ENCODE data around the gene VPS54.

Gene VPS54

GRCh38 chr2:63926815-63927214 lies 92.4 kb downstream of the VPS54 start:
- DNase-seq (ENCODE audit: low read depth in 2 of 2): no peak

- no peak for DNase-seq (ENCODE audit: low read depth in 2 of 2)
Measured at GRCh38 chr2:63914311-63914710, 104.9 kb downstream of the VPS54 start.

DNA sequence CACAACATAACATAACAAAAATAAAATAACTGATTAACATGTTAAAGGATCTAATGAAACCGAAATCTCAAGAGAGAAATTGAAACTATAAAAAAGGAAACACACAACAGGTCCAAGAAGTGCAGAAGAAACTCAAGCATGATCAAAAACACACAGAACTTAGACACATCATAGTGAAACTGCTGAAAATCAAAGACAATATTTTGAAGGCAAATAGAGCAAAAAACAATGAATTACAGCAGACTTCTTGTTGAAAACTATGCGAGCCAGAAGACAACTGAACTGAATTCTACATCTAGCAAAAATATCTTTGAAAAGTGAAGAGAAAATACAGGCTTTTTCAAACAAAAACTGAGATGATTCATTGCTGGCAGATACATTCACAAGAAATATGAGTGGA lies 116.2 kb downstream of the VPS54 start:
- no peak for DNase-seq (ENCODE audit: low read depth in 2 of 2)

GRCh38 chr2:63902149-63902548 lies 117.1 kb downstream of the VPS54 start:
- DNase-seq (ENCODE audit: low read depth in 2 of 2): no peak

DNA sequence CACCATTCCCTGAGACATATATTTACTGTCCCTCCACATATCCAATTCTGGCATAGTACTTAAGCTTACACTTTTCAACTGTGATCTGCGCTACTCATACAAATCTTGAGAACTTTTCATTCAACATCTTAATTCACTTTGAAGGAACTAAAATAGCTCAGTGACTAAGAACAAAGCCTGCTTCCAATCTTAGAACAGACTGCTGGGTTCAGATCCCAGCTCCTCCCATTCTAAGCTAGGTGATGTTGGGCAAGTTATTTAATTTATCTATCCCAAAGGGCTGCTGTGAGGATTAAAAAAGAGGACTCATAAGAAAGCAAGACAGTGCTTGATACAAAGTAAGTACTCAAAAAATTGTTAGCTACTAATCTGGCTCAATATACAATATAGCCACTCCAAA lies 119.6 kb downstream of the VPS54 start:
- no peak for DNase-seq (ENCODE audit: low read depth in 2 of 2)

DNA sequence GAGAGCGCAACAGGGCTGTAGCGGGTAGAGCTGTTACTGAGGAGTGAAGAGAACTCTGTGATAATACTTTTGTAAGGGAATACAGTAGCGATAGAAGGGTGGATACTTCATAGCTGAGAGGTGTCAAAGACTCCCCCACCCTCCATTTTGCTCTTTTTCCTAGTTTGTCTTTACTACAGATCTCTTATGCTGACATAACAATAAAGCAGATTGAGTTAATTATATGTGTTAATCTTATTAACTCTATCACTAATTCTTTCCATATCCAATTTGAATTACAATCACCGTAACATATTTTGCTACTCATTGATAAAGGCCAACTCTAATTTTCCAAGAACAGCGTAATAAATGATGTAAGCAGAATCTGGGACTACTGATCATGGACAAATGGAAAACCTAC lies 120.4 kb downstream of the VPS54 start:
- DNase-seq (ENCODE audit: low read depth in 2 of 2): no peak

DNA sequence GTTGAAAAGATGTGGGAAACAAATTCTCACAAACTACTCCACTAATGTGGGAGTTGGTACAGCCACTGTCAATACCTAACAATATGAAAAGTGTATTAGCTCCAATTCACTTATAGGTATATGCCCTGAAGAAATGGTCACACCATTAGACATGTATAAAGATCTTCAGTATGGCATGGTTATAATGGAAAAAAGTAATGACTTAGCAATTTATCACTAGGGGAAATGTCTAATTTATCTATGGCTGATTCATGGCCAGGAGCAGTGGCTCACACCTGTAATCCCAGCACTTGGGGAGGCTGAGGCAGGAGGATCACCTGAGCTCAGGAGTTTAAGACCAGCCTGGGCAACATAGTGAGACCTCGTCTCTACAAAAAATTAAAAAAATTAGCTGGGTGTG lies 125.1 kb downstream of the VPS54 start:
- DNase-seq (ENCODE audit: low read depth in 2 of 2): no peak

GRCh38 chr2:63893163-63893562 lies 126.1 kb downstream of the VPS54 start:
- DNase-seq (ENCODE audit: low read depth in 2 of 2): no peak

DNA sequence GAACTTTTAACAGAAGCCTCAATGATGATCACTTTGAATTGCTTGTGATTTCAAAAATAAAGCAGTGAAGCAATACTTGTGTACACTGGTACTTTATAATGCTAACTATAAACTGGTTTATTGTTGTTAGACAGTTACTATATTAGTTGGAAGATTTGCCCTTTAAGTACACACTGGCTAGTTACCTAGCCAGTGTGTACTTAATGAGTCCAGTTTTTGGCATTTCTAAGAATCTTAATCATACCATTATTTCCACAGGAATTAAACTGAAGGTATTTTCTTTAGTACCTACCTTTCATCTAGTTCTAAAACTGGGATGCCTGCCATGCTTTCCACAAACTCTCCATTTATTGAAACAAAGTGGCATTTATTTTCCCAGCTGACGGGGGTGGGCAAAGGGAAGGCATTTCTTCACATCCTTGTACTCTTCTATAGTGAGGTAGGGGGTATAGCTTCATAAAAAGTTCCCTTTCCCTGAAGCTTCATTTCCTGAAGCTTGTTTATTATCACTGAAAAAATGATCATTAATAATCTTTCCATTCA lies 127.7 kb downstream of the VPS54 start:
- DNase-seq (ENCODE audit: low read depth in 2 of 2): no peak

DNA sequence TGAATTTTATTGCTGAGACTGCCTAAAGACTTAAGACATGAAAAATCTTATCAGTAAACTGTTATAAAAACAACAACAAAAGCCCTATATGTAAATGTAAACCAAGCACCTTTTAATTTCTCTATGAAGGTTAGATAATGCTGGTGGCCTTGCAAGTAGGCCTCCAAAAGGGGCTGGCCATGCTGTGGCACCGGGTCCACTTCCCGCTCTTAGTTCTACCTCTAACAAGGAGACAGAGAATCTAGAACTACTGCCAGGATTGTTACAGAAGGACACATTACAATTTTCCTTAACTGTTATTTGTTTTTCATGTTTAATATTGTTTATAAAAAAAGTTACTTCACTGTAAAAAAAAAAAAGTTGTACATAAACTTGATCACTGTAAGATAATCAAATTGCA lies 128.6 kb downstream of the VPS54 start:
- DNase-seq (ENCODE audit: low read depth in 2 of 2): no peak

- peak in 1 of 2 experiments; percentile 17 for DNase-seq (ENCODE audit: low read depth in 2 of 2)
Measured at GRCh38 chr2:63888490-63889402, 130.5 kb downstream of the VPS54 start.

GRCh38 chr2:63888053-63888452 lies 131.2 kb downstream of the VPS54 start:
- DNase-seq (ENCODE audit: low read depth in 2 of 2): no peak

GRCh38 chr2:63886445-63886844 lies 132.8 kb downstream of the VPS54 start:
- DNase-seq (ENCODE audit: low read depth in 2 of 2): no peak

DNA sequence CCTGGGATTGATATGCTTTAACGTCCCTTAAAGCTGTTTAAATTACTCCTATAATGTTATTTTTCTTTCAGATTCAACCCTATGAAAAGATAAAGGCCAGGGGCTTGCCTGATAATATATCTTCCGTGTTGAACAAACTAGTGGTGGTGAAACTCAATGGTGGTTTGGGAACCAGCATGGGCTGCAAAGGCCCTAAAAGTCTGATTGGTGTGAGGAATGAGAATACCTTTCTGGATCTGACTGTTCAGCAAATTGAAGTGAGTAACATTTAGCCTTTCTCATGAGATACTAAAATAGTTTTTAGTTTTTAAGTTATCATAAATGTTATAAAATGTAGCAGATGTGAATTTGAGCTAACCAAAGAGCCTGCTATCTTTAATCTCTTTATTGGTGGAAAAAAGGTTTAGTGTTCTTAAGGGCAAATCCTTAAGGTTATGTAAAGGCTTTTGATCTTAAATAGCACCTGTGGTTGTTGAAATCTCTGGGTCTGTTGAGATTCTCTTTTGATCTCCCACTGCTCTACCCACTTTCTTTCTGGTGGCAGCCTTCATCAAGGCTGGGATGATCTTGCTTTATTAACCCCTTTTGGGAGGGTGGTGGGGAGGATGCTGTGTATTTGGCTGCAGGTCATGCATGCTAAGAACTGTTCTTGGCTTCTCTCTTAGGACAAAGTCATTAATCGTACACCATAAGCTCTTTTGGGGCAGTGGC lies 136.7 kb downstream of the VPS54 start:
- DNase-seq (ENCODE audit: low read depth in 2 of 2): no peak

GRCh38 chr2:63881205-63881604 lies 138.0 kb downstream of the VPS54 start:
- DNase-seq (ENCODE audit: low read depth in 2 of 2): no peak

DNA sequence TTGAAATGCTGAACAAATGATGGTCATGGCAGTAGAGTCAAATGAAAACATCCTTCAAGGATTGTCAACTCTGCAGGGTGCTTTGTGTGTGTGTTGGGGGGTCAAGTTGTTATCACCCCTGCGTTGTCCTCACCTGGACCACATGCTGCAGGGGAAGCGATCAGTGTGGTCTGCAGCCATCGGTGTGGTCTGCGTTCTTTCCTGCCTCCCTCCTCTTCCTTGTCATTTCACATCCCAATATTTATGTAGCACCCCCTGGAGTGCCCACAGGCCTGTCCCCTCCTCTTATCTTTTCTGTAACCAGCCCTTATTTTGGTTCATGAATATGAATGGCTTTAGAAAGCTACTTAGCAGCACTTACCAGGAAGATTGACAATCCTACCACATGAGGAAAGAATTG lies 138.6 kb downstream of the VPS54 start:
- no peak for DNase-seq (ENCODE audit: low read depth in 2 of 2)

DNA sequence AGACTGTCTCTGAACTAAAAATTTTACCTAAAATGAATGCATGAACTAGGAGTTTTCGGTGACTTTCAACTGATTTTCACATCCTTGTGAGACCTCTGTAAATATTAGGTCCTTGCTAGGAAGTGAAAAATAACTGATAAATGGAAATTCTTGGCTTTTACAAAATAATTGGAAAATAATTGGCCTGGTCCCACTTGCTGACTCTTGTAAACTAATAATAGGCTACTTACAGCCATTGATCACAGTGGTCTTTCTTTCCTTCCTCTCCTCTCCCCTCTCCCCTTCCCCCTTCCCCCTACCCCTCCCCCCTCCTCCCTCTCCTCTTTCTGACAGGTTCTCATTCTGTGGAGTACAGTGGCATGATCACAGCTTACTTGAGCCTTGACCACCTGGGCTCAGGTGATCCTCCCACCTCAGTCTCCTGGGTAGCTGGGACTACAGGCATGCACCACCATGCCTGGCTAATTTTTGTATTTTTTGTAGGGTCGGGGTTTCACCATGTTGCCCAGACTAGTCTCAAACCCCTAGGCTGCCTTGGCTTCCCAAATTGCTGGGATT lies 139.3 kb downstream of the VPS54 start:
- no peak for DNase-seq (ENCODE audit: low read depth in 2 of 2)

DNA sequence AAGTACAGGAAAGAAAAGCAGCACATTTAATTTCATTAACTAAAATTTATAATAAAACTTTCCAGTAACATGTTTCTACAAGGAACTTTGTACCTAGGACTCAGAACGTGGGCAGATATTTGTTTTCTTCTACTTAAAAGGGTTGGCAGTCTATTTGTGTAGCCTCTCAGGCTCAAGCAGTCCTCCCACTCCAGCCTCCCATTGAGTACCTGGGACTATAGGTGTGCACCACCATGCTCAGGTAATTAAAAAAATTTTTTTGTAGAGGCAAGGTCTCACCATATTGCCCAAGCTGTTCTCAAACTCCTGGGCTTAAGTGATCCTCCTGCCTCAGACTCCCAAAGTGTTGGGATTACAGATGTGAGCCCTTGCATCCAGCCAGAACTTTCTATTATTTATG lies 140.7 kb downstream of the VPS54 start:
- no peak for DNase-seq (ENCODE audit: low read depth in 2 of 2)

DNA sequence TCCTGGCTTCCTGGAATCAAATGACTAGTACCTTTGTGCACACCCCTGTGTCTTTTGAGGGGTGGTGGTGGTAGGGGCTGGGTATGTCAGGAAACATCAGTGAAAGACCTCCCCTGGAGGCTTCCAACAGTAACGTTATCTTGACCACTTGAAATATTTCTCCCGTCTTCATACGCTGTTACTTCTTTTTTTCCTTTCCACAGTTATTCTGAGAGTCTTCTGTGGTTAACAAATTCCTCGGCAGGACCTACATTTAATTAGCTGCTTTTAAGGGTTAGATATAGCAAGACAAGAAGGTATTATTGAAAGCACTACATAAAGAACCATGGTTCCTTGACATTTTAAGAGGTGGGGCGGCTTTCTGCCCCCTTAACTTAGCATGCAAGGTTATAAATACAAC lies 142.9 kb downstream of the VPS54 start:
- DNase-seq (ENCODE audit: low read depth in 2 of 2): no peak

DNA sequence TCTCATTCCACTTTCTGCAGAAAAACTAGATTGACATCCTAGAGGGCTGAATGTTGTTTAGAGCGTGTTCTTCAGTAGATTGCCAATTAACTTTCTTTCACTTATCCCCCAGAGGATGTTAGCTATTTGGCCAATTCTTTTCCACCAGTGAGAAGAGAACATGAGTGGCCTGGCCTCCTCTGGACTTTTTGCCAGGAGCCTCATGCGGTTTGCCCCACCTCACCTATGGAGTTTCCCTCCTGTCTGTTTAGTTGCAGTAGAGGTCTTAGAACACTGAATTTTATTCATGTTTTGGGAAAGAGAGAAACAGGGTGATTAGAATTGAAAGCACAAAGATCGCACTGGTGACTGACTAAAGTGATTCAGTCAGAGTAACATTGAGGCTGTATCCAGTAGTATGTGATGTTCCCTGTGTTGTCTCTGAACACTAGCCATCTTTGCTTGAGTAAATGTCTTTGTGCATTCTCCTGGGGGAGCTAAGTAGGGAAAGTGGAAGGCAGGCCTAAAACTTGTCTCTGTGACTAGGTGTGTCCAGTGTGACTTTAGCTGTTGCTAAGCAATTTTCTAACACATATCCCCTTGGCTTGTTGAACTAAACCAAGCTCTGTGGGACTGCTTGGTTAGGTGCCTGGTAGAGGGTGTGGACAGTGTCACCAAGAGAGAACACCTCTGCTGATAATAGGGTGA lies 143.5 kb downstream of the VPS54 start:
- no peak for DNase-seq (ENCODE audit: low read depth in 2 of 2)

DNA sequence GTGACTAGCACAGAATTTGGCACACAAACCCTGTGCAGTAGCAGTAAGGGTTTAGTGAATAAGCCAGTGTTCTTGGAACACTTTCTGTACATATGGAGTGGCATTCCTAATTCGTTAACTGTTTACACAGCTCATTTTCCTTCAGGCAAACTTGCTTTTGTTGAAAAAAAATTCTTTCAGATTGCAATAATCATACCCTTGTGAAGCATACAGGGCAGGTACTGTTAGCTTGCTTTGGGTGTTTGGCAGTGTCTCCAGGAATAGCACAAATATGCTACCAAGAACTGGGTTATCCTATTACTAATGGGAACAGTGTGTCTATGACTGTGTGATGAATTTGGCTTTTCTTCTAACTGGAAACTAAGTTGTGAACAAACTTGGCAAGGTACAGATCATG lies 144.1 kb downstream of the VPS54 start:
- DNase-seq (ENCODE audit: low read depth in 2 of 2): no peak

Measured in fibroblast of skin of left quadriceps (primary cell).